ENCODE data around the gene NFIB.

Gene NFIB

GRCh38 chr9:14033067-14033466, 280.9 kb downstream of the NFIB start:
- TF ChIP-seq CTCF (IDR thresholded peaks at IDR 0.05; ENCODE audit: insufficient read depth, low read length, missing control alignments) = no peak
- no peak overlapping the region for H3K4me3 ChIP-seq (ENCODE audit: low read depth, low read length)
- CTCF ChIA-PET = no interaction called here
- POLR2A ChIA-PET = no interaction called here
- no peak for DNase-seq (ENCODE audit: low read depth, low spot score)

All from AG04449 (cell line).